ENCODE data around the gene EN1.

Gene EN1

GRCh38 chr2:118842661-118843482 is 4.6 kb downstream of the EN1 start:
- no peak for DNase-seq

GRCh38 chr2:118841828-118842461 is 5.5 kb downstream of the EN1 start:
- DNase-seq, result no peak

GRCh38 chr2:118841450-118841827 is 6.0 kb downstream of the EN1 start:
- no peak for DNase-seq

DNA sequence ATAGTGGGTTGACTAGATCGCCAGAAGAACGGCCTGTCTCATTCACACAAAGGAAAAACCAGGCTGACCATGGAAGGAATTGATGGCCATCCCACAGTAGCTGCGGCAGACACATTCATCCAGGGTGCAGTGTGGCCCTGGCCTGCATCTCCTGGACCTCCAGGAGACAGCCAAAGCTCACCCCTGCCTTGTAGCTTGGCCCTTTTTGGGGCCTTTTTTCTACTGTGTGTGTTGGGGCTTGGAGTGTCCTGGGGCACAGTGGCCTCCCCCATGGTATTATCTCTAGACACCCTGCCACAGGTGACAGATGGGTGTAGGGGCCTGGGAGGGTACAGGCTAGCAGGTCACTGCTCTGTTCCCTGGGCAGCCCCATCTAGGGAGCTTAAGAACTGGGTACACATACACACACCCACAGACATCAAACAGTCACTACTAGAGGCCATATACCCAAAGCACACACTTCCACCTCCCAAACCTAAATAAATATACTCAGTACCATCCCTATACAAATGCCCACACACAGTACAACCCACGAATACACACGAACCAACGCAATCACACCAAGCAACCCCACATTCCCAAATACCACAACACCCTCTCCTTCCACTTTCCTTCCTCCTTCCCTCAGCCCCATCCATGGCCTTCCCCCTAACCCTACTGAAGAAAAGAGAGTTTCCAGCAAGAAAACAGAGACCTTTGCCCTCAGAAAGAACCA is 8.6 kb downstream of the EN1 start:
- no peak for DNase-seq

GRCh38 chr2:118837621-118838020 is 9.8 kb downstream of the EN1 start:
- DNase-seq, result no peak

GRCh38 chr2:118837067-118837466 is 10.4 kb downstream of the EN1 start:
- DNase-seq, result no peak

- DNase-seq, result no peak
Measured at GRCh38 chr2:118836411-118836930, 11.0 kb downstream of the EN1 start.

DNA sequence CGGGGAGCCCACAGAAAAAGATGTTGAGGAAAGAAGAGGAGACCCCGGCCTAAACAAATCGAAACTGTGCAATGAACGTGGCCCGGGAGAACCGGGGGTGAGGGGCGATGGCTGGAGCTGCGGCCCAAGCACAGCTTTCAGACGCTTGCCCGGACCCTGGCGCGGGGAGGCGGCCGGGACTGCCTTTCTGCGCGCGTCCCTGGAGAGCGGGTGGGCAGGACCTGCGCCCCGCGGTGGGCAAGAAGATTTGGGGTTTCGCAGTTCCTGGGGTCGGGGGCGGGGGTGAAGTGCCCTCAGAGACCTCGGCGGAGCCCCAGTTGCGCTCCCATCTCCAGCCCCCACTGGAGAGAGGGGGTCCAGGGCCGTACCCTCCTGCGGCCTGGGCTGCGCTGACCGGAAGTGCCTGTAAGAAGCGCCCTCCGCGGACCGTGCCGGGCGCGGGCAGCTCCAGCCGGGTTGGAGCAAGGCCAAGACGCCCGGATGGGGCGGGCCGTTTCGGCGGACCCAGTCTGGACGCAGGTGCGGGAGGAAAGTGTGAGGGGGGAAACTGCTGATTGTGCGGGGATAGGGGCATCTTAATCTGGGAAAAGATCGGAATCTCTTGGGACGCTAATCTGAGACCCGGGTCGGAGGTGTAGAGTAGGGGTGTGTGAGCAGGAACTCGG is 11.6 kb downstream of the EN1 start:
- DNase-seq, result no peak

DNA sequence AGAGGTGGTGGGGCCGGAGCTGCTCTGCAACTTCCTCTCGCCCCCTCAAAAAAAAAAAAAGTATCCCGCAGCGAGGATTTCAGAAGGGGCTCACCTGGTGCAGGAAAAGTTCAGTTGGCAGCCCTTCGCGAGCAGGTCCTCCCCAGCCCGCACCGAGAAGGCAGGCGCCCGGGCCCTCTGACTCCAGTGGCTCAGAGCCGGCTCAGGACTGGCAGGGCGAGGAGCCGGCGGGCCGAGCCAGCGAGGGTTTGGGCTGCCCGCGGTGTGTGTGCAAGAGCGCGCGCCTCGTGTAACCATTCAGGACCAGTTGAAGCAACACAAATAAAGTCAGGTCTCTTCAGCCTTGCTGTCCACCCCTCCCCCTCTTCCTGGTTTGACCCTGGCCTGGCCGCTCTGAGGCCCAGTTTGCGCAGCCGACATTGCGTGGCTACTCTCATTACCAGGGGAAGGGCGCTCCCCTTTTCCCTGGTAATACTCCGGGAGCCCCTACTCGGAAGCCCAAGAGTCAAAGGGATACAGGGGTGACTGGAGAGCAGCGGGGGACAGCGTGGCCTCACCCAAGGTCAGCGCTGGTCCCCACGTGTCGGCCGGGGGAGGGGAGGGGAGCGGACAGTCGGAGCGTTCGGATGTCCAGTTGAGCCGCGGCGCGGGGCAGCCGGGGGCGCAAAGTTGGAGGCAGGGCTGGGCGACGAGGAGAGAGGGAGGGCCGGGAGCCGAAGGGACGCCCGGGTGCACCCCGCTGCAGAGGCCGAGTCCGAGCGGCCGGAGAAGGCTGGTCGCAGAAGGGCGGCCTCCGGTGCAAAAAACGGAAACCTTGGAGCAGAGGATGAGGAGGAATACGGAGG is 12.3 kb downstream of the EN1 start:
- no peak for DNase-seq

- DNase-seq, result no peak
Measured at GRCh38 chr2:118834440-118834810, 13.0 kb downstream of the EN1 start.

DNA sequence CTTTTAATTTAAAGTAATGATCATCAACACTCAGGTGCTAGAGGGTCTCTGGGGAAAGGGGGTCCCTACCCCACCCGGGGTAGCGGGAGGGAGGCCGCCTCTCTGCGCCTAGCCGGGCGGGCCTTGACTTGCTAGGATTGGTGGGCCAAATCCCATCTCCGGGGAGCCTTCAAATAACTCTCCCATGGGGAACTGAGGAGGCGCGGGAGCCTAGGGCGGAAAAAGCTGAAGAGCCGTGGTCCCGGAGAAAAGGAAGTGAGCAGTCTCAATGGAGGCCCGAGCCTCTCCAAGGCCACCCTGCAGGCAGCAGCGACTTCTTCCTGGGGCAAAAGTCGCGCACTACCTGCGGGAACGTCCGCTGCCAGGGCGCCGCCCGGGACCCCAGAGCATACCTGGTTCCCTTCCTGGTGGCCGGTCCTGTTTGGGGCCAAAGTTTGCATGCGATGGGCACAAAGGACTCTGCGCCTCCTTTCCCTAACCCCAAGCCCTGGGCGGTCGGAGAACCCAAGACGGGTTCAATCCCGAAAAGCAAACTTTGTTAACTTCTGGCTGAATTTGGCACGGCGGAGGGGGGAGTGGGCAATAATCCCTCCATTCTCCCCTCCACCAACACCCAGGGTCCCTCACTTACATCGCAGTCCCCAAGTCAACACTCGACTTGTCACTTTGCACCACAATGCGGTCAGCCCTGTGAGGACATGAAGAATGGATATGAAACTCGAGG is 13.6 kb downstream of the EN1 start:
- DNase-seq, result no peak

DNA sequence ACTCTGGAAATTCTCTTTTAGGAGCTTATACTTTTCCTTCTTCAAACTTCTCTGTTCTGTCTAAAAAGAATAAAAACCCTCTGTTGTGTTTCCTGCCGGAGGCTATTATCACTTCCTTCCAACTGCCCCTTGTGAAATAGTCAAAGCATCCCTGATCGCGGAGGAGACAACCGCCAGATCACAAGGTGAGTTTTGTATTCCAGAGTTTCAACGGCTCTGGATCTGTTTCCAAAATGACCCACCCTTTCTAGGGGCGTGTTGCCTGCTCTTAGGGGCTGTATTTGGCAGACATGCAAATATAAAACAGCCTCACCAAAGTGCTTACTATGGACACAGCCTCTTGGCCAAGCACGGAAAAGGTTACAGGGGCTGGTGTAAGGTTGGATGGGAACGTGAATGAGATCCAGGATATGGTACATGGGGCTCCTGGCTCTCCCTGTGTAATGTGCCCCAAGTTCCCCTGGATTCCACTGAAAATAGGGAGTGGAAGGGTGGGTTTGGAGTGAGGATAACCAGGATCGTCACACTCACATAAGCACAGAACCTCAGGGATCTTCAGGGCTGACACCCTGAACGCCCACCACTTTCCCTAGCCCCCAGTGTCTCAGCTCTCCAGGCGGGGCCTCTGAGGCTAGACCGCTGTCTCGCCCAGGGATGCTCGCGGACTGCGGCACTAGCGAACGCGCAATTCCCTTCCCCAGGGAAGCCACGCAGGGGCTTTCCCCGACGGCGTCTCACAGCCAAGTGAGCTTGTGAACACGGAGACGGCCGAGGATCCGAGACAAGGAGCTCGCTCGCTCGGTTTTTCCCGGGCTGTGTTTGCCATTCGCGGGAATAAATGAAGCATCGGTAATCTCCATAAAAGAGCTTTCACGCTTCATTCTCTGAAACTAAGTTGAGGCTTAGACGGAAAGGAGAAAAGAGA is 14.4 kb downstream of the EN1 start:
- DNase-seq, result no peak

DNA sequence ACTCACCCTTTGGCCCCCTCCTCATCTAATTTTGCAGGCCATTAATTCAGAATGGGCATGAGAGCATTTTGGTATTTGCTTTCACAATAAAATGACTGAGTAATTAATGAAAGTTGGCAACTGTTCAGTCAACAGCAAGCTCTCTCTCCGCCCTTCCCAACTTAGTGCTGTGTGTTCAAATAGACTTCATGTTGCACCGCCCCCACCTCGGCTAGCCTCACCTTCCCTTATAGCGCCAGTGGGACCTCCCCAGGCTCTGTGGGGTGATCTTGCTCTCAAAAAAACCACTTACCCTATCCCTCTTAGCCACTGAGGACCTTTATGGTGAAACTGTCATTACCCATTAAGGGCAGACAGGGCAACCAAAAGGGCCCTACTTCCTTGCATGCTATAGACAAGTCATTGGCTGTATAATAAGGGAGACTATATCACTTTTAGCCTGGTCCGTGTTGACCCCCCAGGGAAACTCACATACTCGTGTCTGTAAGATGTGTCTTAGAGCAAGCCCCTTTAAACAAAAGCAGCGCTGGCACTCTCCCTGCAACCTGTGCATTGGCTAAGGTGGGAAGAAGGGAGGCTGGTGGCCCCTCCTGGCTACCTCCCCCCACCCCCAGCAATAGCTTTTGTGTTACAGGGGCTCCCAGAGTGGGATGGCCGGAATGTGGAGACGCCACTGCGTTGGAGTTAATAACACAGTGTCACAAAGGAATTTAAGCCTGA is 15.2 kb downstream of the EN1 start:
- DNase-seq, result peak; percentile 69

GRCh38 chr2:118830881-118831280 is 16.6 kb downstream of the EN1 start:
- DNase-seq, result no peak

- DNase-seq, result no peak
Measured at GRCh38 chr2:118830118-118830517, 17.3 kb downstream of the EN1 start.

DNA sequence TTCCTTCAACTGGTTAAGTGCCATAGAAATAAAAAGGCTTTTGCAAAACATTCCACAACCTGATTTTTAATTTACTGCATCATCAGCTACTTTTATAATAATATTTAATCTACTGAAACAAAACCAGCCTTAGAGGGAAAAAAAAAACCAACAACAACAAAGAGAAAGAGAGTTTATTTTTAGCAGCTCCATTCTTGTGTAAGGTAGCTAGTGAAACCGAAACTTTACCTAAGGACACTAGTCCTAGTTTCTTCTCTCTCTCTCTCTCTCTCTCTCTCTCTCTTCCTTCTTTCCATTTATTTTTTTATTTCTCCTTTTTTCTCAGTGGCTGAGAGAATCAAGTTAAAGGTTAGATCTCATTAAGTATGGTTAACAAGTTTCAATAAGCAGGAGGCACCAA is 21.4 kb downstream of the EN1 start:
- no peak for DNase-seq

DNA sequence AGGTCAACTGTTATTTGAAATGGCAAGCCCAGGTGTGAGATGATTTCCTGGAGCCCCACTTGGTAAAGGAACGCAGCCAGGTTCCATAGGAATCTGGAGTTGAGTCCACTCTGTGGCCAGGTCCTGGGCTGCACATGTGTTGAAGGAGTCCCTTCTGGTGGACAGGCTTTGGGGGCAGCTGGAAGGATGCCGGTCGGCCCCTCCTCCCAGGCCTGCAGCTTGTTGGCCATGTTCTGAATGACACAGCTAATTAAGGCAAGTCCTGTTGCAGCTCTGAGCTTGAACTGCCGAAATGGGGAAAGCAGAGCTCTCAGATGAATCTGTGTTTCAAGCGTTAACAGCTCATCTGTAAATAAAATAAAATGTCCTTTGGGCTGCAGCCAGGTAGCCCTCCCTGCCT is 23.8 kb downstream of the EN1 start:
- DNase-seq, result no peak

- no peak for DNase-seq
Measured at GRCh38 chr2:118822572-118822971, 24.9 kb downstream of the EN1 start.

DNA sequence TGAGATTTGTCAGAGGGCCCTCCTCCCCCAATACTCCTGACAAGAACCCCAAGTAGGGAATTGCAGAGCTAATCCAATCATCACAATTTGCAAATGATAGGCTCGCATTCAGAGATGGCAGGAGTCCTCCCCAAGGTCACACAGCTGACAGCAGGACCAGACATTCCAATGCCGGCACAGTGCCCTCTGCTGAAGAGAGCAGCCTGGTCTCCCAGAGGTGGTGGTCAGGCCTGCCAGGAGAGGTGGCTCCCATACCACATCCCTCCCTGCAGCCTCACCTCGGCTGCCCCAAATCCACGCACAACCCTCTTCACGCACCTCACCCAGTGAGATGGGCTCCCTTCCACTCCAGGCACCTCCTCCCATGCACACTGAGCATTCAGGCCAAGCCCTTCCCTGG is 25.4 kb downstream of the EN1 start:
- DNase-seq, result no peak

GRCh38 chr2:118817469-118817868 is 30.0 kb downstream of the EN1 start:
- DNase-seq, result no peak

Measured in NCI-H1105 treated with DMSO at 0.1 percent for 48 hours (cell line).